Activated T-cell treated with anti-CD3 and anti-CD28 coated beads, Interleukin-2, amount 50 U/mL, for 72 hours (primary cell): ENCODE results near the gene DES. TPM values are rescaled to one million over a fixed set of nuclear protein-coding genes. Genes with fewer than 3 reads are reported as not detected.
A peak's percentile ranks its signal among the peaks of the same experiment; 100 is the strongest.

Experiments used
- ATAC-seq, 2 donors: fragments of 150-1000 bp; cut with Tn5 transposase; replicated peaks in 1 of 2; 2 replicates each; pipeline ENCODE4 v1.10.0; 2021; ENCODE audit warnings: moderate library complexity in 2 of 2, mild to moderate bottlenecking in 1 of 2
- DNase-seq, 2 donors: peaks; one replicate each; pipeline ENCODE4 v3.0.0; 2021 to 2022; ENCODE audit warnings: mixed read lengths in 1 of 2
- H3K27ac Mint-ChIP-seq: one replicate; pipeline ENCODE4 v1.8.0; 2022; ENCODE audit warnings: mild to moderate bottlenecking, moderate library complexity, mixed read lengths
- H3K27me3 Mint-ChIP-seq: one replicate; pipeline ENCODE4 v1.8.0; 2022; ENCODE audit warnings: low read depth, mixed read lengths
- H3K36me3 Mint-ChIP-seq, 2 donors: one replicate each; pipeline ENCODE4 v1.8.0; 2022; ENCODE audit warnings: mixed read lengths in 2 of 2, mild to moderate bottlenecking in 1 of 2; ENCODE audit not compliant: insufficient read depth in 2 of 2
- H3K4me1 Mint-ChIP-seq: one replicate; pipeline ENCODE4 v1.8.0; 2022; ENCODE audit warnings: low read depth, mixed read lengths
- H3K4me3 Mint-ChIP-seq, 2 donors: one replicate each; pipeline ENCODE4 v1.8.0; 2022; ENCODE audit warnings: mild to moderate bottlenecking in 2 of 2, mixed read lengths in 2 of 2, moderate library complexity in 2 of 2
- H3K9me3 Mint-ChIP-seq, 2 donors: one replicate each; pipeline ENCODE4 v1.8.0; 2022; ENCODE audit warnings: mixed read lengths in 2 of 2
- total RNA-seq, 2 donors: library from RNA; stranded (reverse); gene quantifications; one replicate each; pipeline ENCODE4 v1.2.3, GENCODE V29; 2022

DES gene
- total RNA-seq = under 1 TPM in 1 of 2 donors, not detected in 1; 0.10 TPM

- H3K4me3 Mint-ChIP-seq = no peak within 1 kb of the TSS
- H3K9me3 Mint-ChIP-seq = no peaks in the 10 kb centered on the region
- H3K27ac Mint-ChIP-seq = no peak within 1 kb of the TSS
- no peaks in the 10 kb centered on the region for H3K4me1 Mint-ChIP-seq
- H3K36me3 Mint-ChIP-seq = no peaks in the 10 kb centered on the region
- ATAC-seq (no peak), DNase-seq (no peak)
- peaks cover 30% of the 10 kb centered on the region for H3K27me3 Mint-ChIP-seq
These were observed at the start of gene DES for GRCh38 chr2:219418155-219419011. Gene DES (plus strand): TSS chr2:219418377. CDS start chr2:219418463, 86 bp downstream.

- H3K27me3 Mint-ChIP-seq = no peaks in the 10 kb centered on the region
- DNase-seq = no peak
- no peak for ATAC-seq
- H3K27ac Mint-ChIP-seq = no peak overlapping the region
- no peaks in the 10 kb centered on the region for H3K4me1 Mint-ChIP-seq
- peaks cover 0 to 4% of the 10 kb centered on the region in 2 donors for H3K36me3 Mint-ChIP-seq
- no peak overlapping the region for H3K4me3 Mint-ChIP-seq
- no peaks in the 10 kb centered on the region for H3K9me3 Mint-ChIP-seq
These were observed 49.4 kb upstream of the DES start for GRCh38 chr2:219368690-219369191.

- Mint-ChIP-seq H3K9me3 (no peaks in the 10 kb centered on the region), H3K4me1 (no peaks in the 10 kb centered on the region), H3K4me3 (no peak overlapping the region), H3K27ac (no peak overlapping the region), H3K36me3 (peaks cover 1 to 5% of the 10 kb centered on the region in 2 donors), H3K27me3 (no peaks in the 10 kb centered on the region)
- DNase-seq (no peak), ATAC-seq (no peak)
These were observed 48.7 kb upstream of the DES start for GRCh38 chr2:219369447-219369861.

- Mint-ChIP-seq H3K9me3 (no peaks in the 10 kb centered on the region), H3K4me3 (no peak overlapping the region), H3K27ac (no peak overlapping the region), H3K4me1 (peaks cover 2% of the 10 kb centered on the region), H3K36me3 (peaks cover 1 to 14% of the 10 kb centered on the region in 2 donors), H3K27me3 (no peaks in the 10 kb centered on the region)
- no peak for ATAC-seq
- DNase-seq = no peak
These were observed 39.9 kb upstream of the DES start for GRCh38 chr2:219378163-219378851.

GRCh38 chr2:219380926-219381325 is 37.3 kb upstream of the DES start:
- Mint-ChIP-seq H3K4me3 (no peak overlapping the region), H3K4me1 (peaks cover 7% of the 10 kb centered on the region), H3K27me3 (no peaks in the 10 kb centered on the region), H3K27ac (no peak overlapping the region), H3K36me3 (peaks cover 0 to 10% of the 10 kb centered on the region in 2 donors), H3K9me3 (no peaks in the 10 kb centered on the region)
- ATAC-seq (no peak), DNase-seq (no peak)

- ATAC-seq (no peak), DNase-seq (no peak)
- Mint-ChIP-seq H3K4me1 (peaks cover 7% of the 10 kb centered on the region), H3K36me3 (peaks cover 0 to 13% of the 10 kb centered on the region in 2 donors), H3K4me3 (no peak overlapping the region), H3K27me3 (no peaks in the 10 kb centered on the region), H3K27ac (no peak overlapping the region), H3K9me3 (no peaks in the 10 kb centered on the region)
These were observed 36.7 kb upstream of the DES start for GRCh38 chr2:219381448-219381847.

- DNase-seq = no peak
- no peak for ATAC-seq
- Mint-ChIP-seq H3K27me3 (no peaks in the 10 kb centered on the region), H3K4me1 (peaks cover 22% of the 10 kb centered on the region), H3K4me3 (no peak overlapping the region), H3K36me3 (peaks cover 0 to 12% of the 10 kb centered on the region in 2 donors), H3K9me3 (no peaks in the 10 kb centered on the region), H3K27ac (no peak overlapping the region)
These were observed 34.0 kb upstream of the DES start for GRCh38 chr2:219384083-219384713.

GRCh38 chr2:219384859-219385258 is 33.3 kb upstream of the DES start:
- Mint-ChIP-seq H3K36me3 (peaks cover 0 to 12% of the 10 kb centered on the region in 2 donors), H3K27ac (no peak overlapping the region), H3K4me3 (no peak overlapping the region), H3K9me3 (no peaks in the 10 kb centered on the region), H3K27me3 (no peaks in the 10 kb centered on the region), H3K4me1 (peaks cover 22% of the 10 kb centered on the region)
- DNase-seq = no peak
- ATAC-seq = no peak

- Mint-ChIP-seq H3K27ac (no peak overlapping the region), H3K36me3 (peaks cover 0 to 12% of the 10 kb centered on the region in 2 donors)
These were observed 32.1 kb upstream of the DES start for GRCh38 chr2:219385958-219386520.

GRCh38 chr2:219386532-219387280 is 31.5 kb upstream of the DES start:
- H3K27me3 Mint-ChIP-seq = no peaks in the 10 kb centered on the region

More at GRCh38 chr2:219385958-219386520, 32.1 kb upstream of the DES start:
- DNase-seq (no peak), ATAC-seq (no peak)
- H3K27me3 Mint-ChIP-seq = no peaks in the 10 kb centered on the region
- no peaks in the 10 kb centered on the region for H3K9me3 Mint-ChIP-seq
- H3K4me3 Mint-ChIP-seq = peak overlapping the region; percentile 90 to 93
- peaks cover 22% of the 10 kb centered on the region for H3K4me1 Mint-ChIP-seq

GRCh38 chr2:219387306-219388120 is 30.7 kb upstream of the DES start, which contains the start of gene DNPEP:
Gene DNPEP (minus strand): TSS chr2:219387912. CDS start chr2:219387794, 118 bp downstream.
- Mint-ChIP-seq H3K27ac (peak within 1 kb of the TSS; percentile 94), H3K4me3 (peak within 1 kb of the TSS; percentile 90 to 93), H3K27me3 (no peaks in the 10 kb centered on the region), H3K36me3 (peaks cover 0 to 7% of the 10 kb centered on the region in 2 donors), H3K9me3 (no peaks in the 10 kb centered on the region), H3K4me1 (peaks cover 22% of the 10 kb centered on the region)
- ATAC-seq (peak; percentile 66 to 69), DNase-seq (peak; percentile 93 to 96)

More at GRCh38 chr2:219386532-219387280, 31.5 kb upstream of the DES start:
- Mint-ChIP-seq H3K4me3 (peak overlapping the region; percentile 90 to 93), H3K27ac (peak overlapping the region; percentile 94), H3K9me3 (no peaks in the 10 kb centered on the region), H3K4me1 (peaks cover 22% of the 10 kb centered on the region), H3K36me3 (peaks cover 0 to 8% of the 10 kb centered on the region in 2 donors)
- ATAC-seq (no peak), DNase-seq (no peak)
